Hepatocyte (in vitro differentiated cells): Measurements from ENCODE around the gene VPS18. TPM values are rescaled to one million over a fixed set of nuclear protein-coding genes. Genes with fewer than 3 reads are reported as not detected.

Source experiments
- DNase-seq: peaks from one replicate; pipeline ENCODE4 v3.0.0-alpha.2; 2016; ENCODE audit warnings: low spot score
- H2AFZ ChIP-seq: fragments of 200-600 bp; sonication (generic); 2 replicates; pipeline ENCODE4 v1.6.0; 2016; ENCODE audit warnings: antibody characterized with exemption, mild to moderate bottlenecking
- H3K27ac ChIP-seq: fragments of 200-600 bp; sonication (generic); 2 replicates; pipeline ENCODE4 v1.5.1; 2016; ENCODE audit warnings: mild to moderate bottlenecking
- H3K27me3 ChIP-seq: fragments of 200-600 bp; sonication (generic); 2 replicates; pipeline ENCODE4 v1.6.1; 2016
- H3K36me3 ChIP-seq: fragments of 200-600 bp; sonication (generic); replicated peaks from 2 replicates; pipeline ENCODE4 v1.5.1; 2016; ENCODE audit warnings: low read depth; ENCODE audit not compliant: insufficient read depth
- H3K4me1 ChIP-seq: fragments of 200-600 bp; sonication (generic); 2 replicates; pipeline ENCODE4 v1.5.1; 2016; ENCODE audit warnings: mild to moderate bottlenecking, moderate library complexity; ENCODE audit not compliant: insufficient read depth
- H3K4me2 ChIP-seq: fragments of 200-600 bp; sonication (generic); 2 replicates; pipeline ENCODE4 v1.6.0; 2016
- H3K4me3 ChIP-seq: fragments of 200-600 bp; sonication (generic); 2 replicates; pipeline ENCODE4 v1.5.1; 2016; ENCODE audit warnings: mild to moderate bottlenecking
- H3K79me2 ChIP-seq: fragments of 200-600 bp; sonication (generic); 2 replicates; pipeline ENCODE4 v1.6.0; 2017; ENCODE audit warnings: mild to moderate bottlenecking
- H3K9me2 ChIP-seq: fragments of 200-600 bp; sonication (generic); replicated peaks from 2 replicates; pipeline ENCODE4 v1.6.0; 2017; ENCODE audit warnings: mild to moderate bottlenecking; ENCODE audit not compliant: insufficient read depth
- H3K9me3 ChIP-seq: fragments of 200-600 bp; sonication (generic); 2 replicates; pipeline ENCODE4 v1.5.1; 2016; ENCODE audit warnings: low read depth, mild to moderate bottlenecking
- H4K20me1 ChIP-seq: fragments of 200-600 bp; sonication (generic); 2 replicates; pipeline ENCODE4 v1.6.0; 2016; ENCODE audit warnings: mild to moderate bottlenecking; ENCODE audit not compliant: insufficient read depth, poor library complexity, severe bottlenecking
- CTCF ChIP-seq: fragments of 200-600 bp; sonication (generic); IDR thresholded peaks from 2 replicates; pipeline ENCODE4 v1.5.1; 2016; ENCODE audit warnings: antibody characterized with exemption, mild to moderate bottlenecking; ENCODE audit not compliant: poor library complexity
- EZH2 ChIP-seq: fragments of 200-600 bp; sonication (generic); IDR thresholded peaks from 2 replicates; pipeline ENCODE4 v1.6.1; 2016; ENCODE audit warnings: antibody characterized with exemption, mild to moderate bottlenecking, borderline replicate concordance
- EZH2phosphoT487 ChIP-seq: fragments of 200-600 bp; sonication (generic); IDR thresholded peaks from one replicate; pipeline ENCODE4 v1.6.1; 2018; ENCODE audit warnings: antibody characterized with exemption, mild to moderate bottlenecking, low read depth, moderate library complexity; ENCODE audit not compliant: unreplicated experiment, severe bottlenecking
- WGBS: methylation state at CpG from one replicate; pipeline ENCODE4 v1.1.6; 2016; ENCODE audit warnings: low lambda C conversion rate; ENCODE audit errors: missing lambda C conversion rate; 5-methylcytosine and 5-hydroxymethylcytosine counted together
- polyA plus RNA-seq: library from polyadenylated mRNA; unstranded; fragments of >200 nt; fragmentation: Nextera tagmentation; extraction: Ambion mirVana; gene quantifications from 2 replicates; pipeline ENCODE4 v1.2.1, GENCODE V29; 2016
- total RNA-seq: library from RNA; depleted of rRNA; stranded (reverse); fragments of >200 nt; gene quantifications from 2 replicates; pipeline ENCODE4 v1.2.3, GENCODE V29; 2014

VPS18 gene
- total and polyA plus RNA-seq, 2 experiments from 2014 or later: 38.3 to 40.3 TPM

GRCh38 chr15:40879609-40880008, 14.6 kb upstream of the VPS18 start:
- H3K36me3 ChIP-seq: no peaks in the 10 kb centered on the region
- no peak overlapping the region for H3K4me2 ChIP-seq
- no peaks in the 10 kb centered on the region for H3K9me3 ChIP-seq
- no peaks in the 10 kb centered on the region for H3K9me2 ChIP-seq
- no peak for TF ChIP-seq EZH2phosphoT487
- TF ChIP-seq EZH2: no peak
- no peak for TF ChIP-seq CTCF
- H3K79me2 ChIP-seq: no peaks in the 10 kb centered on the region
- DNase-seq: no peak
- H3K27me3 ChIP-seq: no peaks in the 10 kb centered on the region
- 77% methylated on average over 6 of the region's 6 CpGs for WGBS
- no peaks in the 10 kb centered on the region for H3K4me1 ChIP-seq
- H4K20me1 ChIP-seq: no peaks in the 10 kb centered on the region
- H3K27ac ChIP-seq: no peak overlapping the region
- no peak overlapping the region for H3K4me3 ChIP-seq
- H2AFZ ChIP-seq: no peak overlapping the region

GRCh38 chr15:40881351-40881750, 12.9 kb upstream of the VPS18 start:
- no peak overlapping the region for H2AFZ ChIP-seq
- 96% methylated on average over 6 of the region's 6 CpGs for WGBS

GRCh38 chr15:40886586-40886985, 7.7 kb upstream of the VPS18 start:
- H3K9me2 ChIP-seq: no peaks in the 10 kb centered on the region
- H3K4me3 ChIP-seq: no peak overlapping the region
- H3K4me1 ChIP-seq: no peaks in the 10 kb centered on the region
- no peak overlapping the region for H3K27ac ChIP-seq
- H3K79me2 ChIP-seq: no peaks in the 10 kb centered on the region
- WGBS: 78% methylated on average over 1 of the region's 1 CpG
- no peak overlapping the region for H2AFZ ChIP-seq
- no peak overlapping the region for H3K4me2 ChIP-seq
- no peak for DNase-seq
- no peaks in the 10 kb centered on the region for H3K9me3 ChIP-seq
- H4K20me1 ChIP-seq: no peaks in the 10 kb centered on the region
- no peaks in the 10 kb centered on the region for H3K36me3 ChIP-seq
- no peaks in the 10 kb centered on the region for H3K27me3 ChIP-seq
- TF ChIP-seq EZH2phosphoT487 (no peak), CTCF (no peak), EZH2 (no peak)

More at GRCh38 chr15:40881351-40881750, 12.9 kb upstream of the VPS18 start:
- Histone ChIP-seq H3K27me3 (no peaks in the 10 kb centered on the region), H3K4me3 (no peak overlapping the region), H3K9me2 (no peaks in the 10 kb centered on the region), H4K20me1 (no peaks in the 10 kb centered on the region), H3K4me1 (no peaks in the 10 kb centered on the region), H3K27ac (no peak overlapping the region), H3K79me2 (no peaks in the 10 kb centered on the region), H3K36me3 (no peaks in the 10 kb centered on the region), H3K9me3 (no peaks in the 10 kb centered on the region), H3K4me2 (no peak overlapping the region)
- DNase-seq: no peak
- no peak for TF ChIP-seq CTCF

- no peaks in the 10 kb centered on the region for H3K9me3 ChIP-seq
Observed at GRCh38 chr15:40889112-40889511, 5.1 kb upstream of the VPS18 start.

More at GRCh38 chr15:40889112-40889511, 5.1 kb upstream of the VPS18 start:
- H3K36me3 ChIP-seq: no peaks in the 10 kb centered on the region
- H3K4me3 ChIP-seq: no peak overlapping the region
- no peak for DNase-seq
- no peak for TF ChIP-seq EZH2
- no peak for TF ChIP-seq CTCF
- no peak for TF ChIP-seq EZH2phosphoT487
- no peaks in the 10 kb centered on the region for H3K79me2 ChIP-seq
- no peak overlapping the region for H3K4me2 ChIP-seq
- no peak overlapping the region for H2AFZ ChIP-seq
- H4K20me1 ChIP-seq: no peaks in the 10 kb centered on the region
- H3K9me2 ChIP-seq: no peaks in the 10 kb centered on the region
- peaks cover 9% of the 10 kb centered on the region for H3K4me1 ChIP-seq
- H3K27me3 ChIP-seq: no peaks in the 10 kb centered on the region
- H3K27ac ChIP-seq: no peak overlapping the region
